Measurements from ENCODE around the gene MMP14. TPM values are rescaled to one million over a fixed set of nuclear protein-coding genes. Genes with fewer than 3 reads are reported as not detected.

MMP14 gene
- total RNA-seq, 1 experiment from 2014 or later, result 17.8 TPM

DNA sequence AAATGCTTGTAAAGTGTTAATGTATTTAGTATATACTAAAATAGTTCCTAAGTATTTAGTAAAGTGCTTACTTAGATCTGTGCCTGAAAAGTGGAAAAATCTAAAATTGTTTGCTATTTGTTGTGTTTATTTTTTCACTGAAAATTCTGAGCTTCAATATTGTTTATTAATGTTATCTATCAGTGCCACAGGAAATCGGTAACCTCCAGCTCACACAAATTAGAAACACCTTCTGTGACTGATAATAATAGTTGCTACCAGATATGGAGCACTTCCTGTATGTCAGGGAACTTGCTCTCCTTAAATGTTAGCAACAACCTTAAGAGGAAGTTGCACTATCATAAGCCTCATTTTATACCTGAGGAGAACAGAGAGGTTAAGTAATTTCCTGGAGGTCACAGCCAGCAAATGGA, 34.4 kb downstream of the MMP14 start:
- TF ChIP-seq CEBPB (IDR thresholded peaks at IDR 0.05; ENCODE audit: low read depth), result no peak; the same call in none of the 2 replicates
- no peak for TF ChIP-seq POLR2AphosphoS5 (IDR thresholded peaks at IDR 0.05; ENCODE audit: low read depth, low read length)
- TF ChIP-seq RAD21 (IDR thresholded peaks at IDR 0.05; ENCODE audit: low read depth), result no peak; the same call in 1 of the 2 replicates
- TF ChIP-seq REST (IDR thresholded peaks at IDR 0.05; ENCODE audit: low read depth), result no peak
- peak; percentile 14; the same call in 1 of the 2 replicates for TF ChIP-seq SIN3A (IDR thresholded peaks at IDR 0.05; ENCODE audit: low read depth)
- TF ChIP-seq ZBTB33 (IDR thresholded peaks at IDR 0.05; ENCODE audit: extremely low read depth, insufficient replicate concordance, low read length), result no peak
- TF ChIP-seq ELF1 (IDR thresholded peaks at IDR 0.05; ENCODE audit: borderline replicate concordance, low read depth), result 0 out of 2 replicates have a peak, but pooled peaks have one; percentile 61
- no peak for TF ChIP-seq CBX3 (IDR thresholded peaks at IDR 0.05; ENCODE audit: low read depth)
- peak; percentile 89 for TF ChIP-seq SRF (IDR thresholded peaks at IDR 0.05; ENCODE audit: low read depth)
- TF ChIP-seq EGR1 (IDR thresholded peaks at IDR 0.05; ENCODE audit: low read depth), result no peak
- TF ChIP-seq JUND (IDR thresholded peaks at IDR 0.05), result no peak
- TF ChIP-seq POLR2A (IDR thresholded peaks at IDR 0.05; ENCODE audit: borderline replicate concordance, extremely low read depth, insufficient read depth, insufficient read length), result no peak
- TF ChIP-seq TCF7L2 (IDR thresholded peaks at IDR 0.05; ENCODE audit: borderline replicate concordance, extremely low read depth, insufficient read depth, insufficient read length), result no peak
- TF ChIP-seq FOSL1 (IDR thresholded peaks at IDR 0.05; ENCODE audit: low read depth), result no peak
- no peak for TF ChIP-seq CTCF (IDR thresholded peaks at IDR 0.05 in 2 of 3, conservative IDR thresholded peaks at IDR 0.05 in 1 of 3; ENCODE audit: borderline replicate concordance in 1 of 3, insufficient read depth in 1 of 3, low read depth in 2 of 3, low read length in 2 of 3)
- TF ChIP-seq EZH2 (IDR thresholded peaks at IDR 0.05), result no peak
- no peak for TF ChIP-seq ZFX (IDR thresholded peaks at IDR 0.05)
- TF ChIP-seq SP1 (IDR thresholded peaks at IDR 0.05; ENCODE audit: low read depth), result no peak
- TF ChIP-seq YY1 (IDR thresholded peaks at IDR 0.05; ENCODE audit: extremely low read depth, insufficient replicate concordance, low read depth, low read length), result no peak
- no peak for TF ChIP-seq EZH2phosphoT487 (IDR thresholded peaks at IDR 0.05; ENCODE audit: borderline replicate concordance)
- TF ChIP-seq, protein P1, sequence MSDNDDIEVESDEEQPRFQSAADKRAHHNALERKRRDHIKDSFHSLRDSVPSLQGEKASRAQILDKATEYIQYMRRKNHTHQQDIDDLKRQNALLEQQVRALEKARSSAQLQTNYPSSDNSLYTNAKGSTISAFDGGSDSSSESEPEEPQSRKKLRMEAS (IDR thresholded peaks at IDR 0.05), result no peak
- POLR2A ChIA-PET, result interaction anchor here (1.0 to 3.0 kb wide), 5 partner anchors 11 to 220 kb away, joined by 3 to 24 read pairs (median 4); partner anchors contain the start of genes RBM23 and REM2
- H2AFZ ChIP-seq (ENCODE audit: low read depth, low read length, poor library complexity, severe bottlenecking), result no peak overlapping the region
- H3K79me2 ChIP-seq (ENCODE audit: insufficient read depth, low read length), result no peaks in the 10 kb centered on the region
- H3K27ac ChIP-seq (ENCODE audit: low read depth, low read length), result peak overlapping the region; percentile 98
- no peak for DNase-seq (ENCODE audit: low read depth, low spot score)
- peak overlapping the region; percentile 82 for H3K4me2 ChIP-seq (ENCODE audit: low read length)
- H3K9ac ChIP-seq (ENCODE audit: low read length), result peak overlapping the region; percentile 78
- intact Hi-C loops (cut with micrococcal nuclease), result loop anchor here (5.0 kb wide), 1 partner anchor 46 kb away; the partner anchor contains the start of gene RBM23
- peak overlapping the region; percentile 71 to 89 for H3K4me3 ChIP-seq (replicated peaks in 1 of 2; ENCODE audit: low read depth in 1 of 2, low read length in 2 of 2)
- no peaks in the 10 kb centered on the region for H3K9me3 ChIP-seq (ENCODE audit: control insufficient read depth in 1 of 2, insufficient read depth in 1 of 2, low read depth in 1 of 2, low read length in 2 of 2)
- CTCF ChIA-PET, result interaction anchor here (0.8 to 3.8 kb wide), 9 partner anchors 9 to 314 kb away, joined by 3 to 51 read pairs (median 6); partner anchors contain the start of gene REM2
- H4K20me1 ChIP-seq (ENCODE audit: insufficient read depth), result no peaks in the 10 kb centered on the region
- H3K36me3 ChIP-seq (ENCODE audit: control insufficient read depth in 1 of 2, insufficient read depth in 2 of 2, low read length in 2 of 2), result peaks cover 3% of the 10 kb centered on the region in 2 experiments; a peak in 1 of 4 replicates
- peak; percentile 12 for ATAC-seq
- no peaks in the 10 kb centered on the region for H3K9me2 ChIP-seq (ENCODE audit: insufficient read depth)
- TSS peak; percentile 64 for BruUV-seq (replicated peaks)
- H3K4me1 ChIP-seq (ENCODE audit: control insufficient read depth in 1 of 2, insufficient read depth in 2 of 2, low read length in 2 of 2), result peaks cover 14 to 28% of the 10 kb centered on the region in 2 experiments
- no peaks in the 10 kb centered on the region for H3K27me3 ChIP-seq (ENCODE audit: insufficient read depth, low read length)
- RAD21 ChIA-PET (ENCODE audit: low non-redundant PET in 1 of 2, low total read pairs in 2 of 2, uncharacterized antibody in 2 of 2, unreplicated experiment in 2 of 2), result interaction anchor here (0.8 to 1.2 kb wide), 2 partner anchors 18 to 29 kb away, joined by 3 to 5 read pairs; no protein-coding TSS in a partner anchor
